Tongue (tissue), 2 donors: ENCODE measurements around the gene RAB30. TPM values are rescaled to one million over a fixed set of nuclear protein-coding genes. Genes with fewer than 3 reads are reported as not detected.

ENCODE experiments used
- DNase-seq: peaks from one replicate; pipeline ENCODE4 v3.0.0-alpha.2; 2015
- total RNA-seq: library from RNA; depleted of rRNA; stranded (reverse); fragments of >200 nt; gene quantifications from one replicate; pipeline ENCODE4 v1.2.3, GENCODE V29; 2014

RAB30 gene
- total RNA-seq, 1 donor from 2014 or later, result 39.3 TPM

- DNase-seq, result no peak
Measured at GRCh38 chr11:83039566-83039965, 32.1 kb downstream of the RAB30 start.

- DNase-seq, result no peak
Measured at GRCh38 chr11:83037877-83038276, 33.8 kb downstream of the RAB30 start.

- no peak for DNase-seq
Measured at GRCh38 chr11:83036701-83037100, 35.0 kb downstream of the RAB30 start.

GRCh38 chr11:83035070-83035854, 36.4 kb downstream of the RAB30 start:
- peak; percentile 58 for DNase-seq

- no peak for DNase-seq
Measured at GRCh38 chr11:83034673-83035014, 37.1 kb downstream of the RAB30 start.

- peak; percentile 86 for DNase-seq
Measured at GRCh38 chr11:83033972-83034672, 37.6 kb downstream of the RAB30 start.

- peak; percentile 42 for DNase-seq
Measured at GRCh38 chr11:83033371-83033770, 38.3 kb downstream of the RAB30 start.

- peak; percentile 27 for DNase-seq
Measured at GRCh38 chr11:83031127-83031526, 40.6 kb downstream of the RAB30 start.

GRCh38 chr11:83027794-83028193, 43.9 kb downstream of the RAB30 start:
- DNase-seq, result no peak

GRCh38 chr11:83027289-83027688, 44.4 kb downstream of the RAB30 start:
- DNase-seq, result no peak

- DNase-seq, result no peak
Measured at GRCh38 chr11:83026229-83026628, 45.5 kb downstream of the RAB30 start.

GRCh38 chr11:83025267-83025704, 46.4 kb downstream of the RAB30 start:
- no peak for DNase-seq

- DNase-seq, result no peak
Measured at GRCh38 chr11:83024270-83024854, 47.3 kb downstream of the RAB30 start.

GRCh38 chr11:83023410-83023809, 48.3 kb downstream of the RAB30 start:
- DNase-seq, result no peak

- DNase-seq, result no peak
Measured at GRCh38 chr11:83021780-83022125, 49.9 kb downstream of the RAB30 start.

- DNase-seq, result no peak
Measured at GRCh38 chr11:83020942-83021779, 50.5 kb downstream of the RAB30 start.

- DNase-seq, result no peak
Measured at GRCh38 chr11:83019888-83020579, 51.7 kb downstream of the RAB30 start.

GRCh38 chr11:83014951-83015350, 56.7 kb downstream of the RAB30 start:
- no peak for DNase-seq

GRCh38 chr11:83012168-83013067, 59.3 kb downstream of the RAB30 start:
- no peak for DNase-seq

GRCh38 chr11:83011333-83012167, 60.1 kb downstream of the RAB30 start:
- peak; percentile 51 for DNase-seq
